Posterior cingulate gyrus (tissue), 11 donors: Measurements from ENCODE around the gene ISOC1.

Experiments
- DNase-seq, 10 donors: peaks; one replicate each; pipeline versions ENCODE4 v3.0.0 to v3.0.0-alpha.2; 2020 to 2021; ENCODE audit warnings: mixed read lengths in 3 of 10
- intact Hi-C: fragments of 100-400 bp; cut with DNase I; formaldehyde crosslinking; loops from one replicate; pipeline ENCODE4 v1.15.1; 2023

ISOC1 gene

GRCh38 chr5:129094087-129094923 lies at the start of gene ISOC1:
TSS of gene ISOC1 (plus strand) at chr5:129094749. CDS start at chr5:129094767, 18 bp downstream.
- peak; percentile 78 to 99 (median 86) for DNase-seq
- intact Hi-C loops = loop anchor here (5.0 kb wide), 1 partner anchor 187 kb away; no protein-coding TSS in a partner anchor

GRCh38 chr5:129046151-129046550 lies 48.4 kb upstream of the ISOC1 start:
- no peak for DNase-seq
- intact Hi-C loops = no loop called here

DNA sequence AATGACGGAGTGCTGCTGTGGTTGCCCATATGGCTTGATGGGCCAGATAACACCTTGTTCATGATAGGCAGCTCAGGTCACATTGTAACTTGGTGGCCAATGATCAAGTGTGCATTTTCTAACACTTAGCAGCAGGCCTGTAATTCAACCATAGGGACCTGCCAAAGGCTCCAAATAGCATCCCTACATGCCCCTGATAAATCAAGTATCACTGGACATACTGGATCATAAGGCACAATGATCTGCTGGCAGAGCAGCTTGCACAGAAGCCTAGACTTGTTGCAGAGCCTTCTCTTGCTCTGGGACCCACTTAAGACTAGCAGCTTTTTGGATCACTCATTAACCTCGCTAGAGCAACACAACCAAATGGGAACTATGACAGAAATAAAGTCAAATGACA lies 46.0 kb upstream of the ISOC1 start:
- intact Hi-C loops = no loop called here
- no peak for DNase-seq

GRCh38 chr5:129049126-129049799 lies 45.3 kb upstream of the ISOC1 start:
- intact Hi-C loops = no loop called here
- no peak for DNase-seq

DNA sequence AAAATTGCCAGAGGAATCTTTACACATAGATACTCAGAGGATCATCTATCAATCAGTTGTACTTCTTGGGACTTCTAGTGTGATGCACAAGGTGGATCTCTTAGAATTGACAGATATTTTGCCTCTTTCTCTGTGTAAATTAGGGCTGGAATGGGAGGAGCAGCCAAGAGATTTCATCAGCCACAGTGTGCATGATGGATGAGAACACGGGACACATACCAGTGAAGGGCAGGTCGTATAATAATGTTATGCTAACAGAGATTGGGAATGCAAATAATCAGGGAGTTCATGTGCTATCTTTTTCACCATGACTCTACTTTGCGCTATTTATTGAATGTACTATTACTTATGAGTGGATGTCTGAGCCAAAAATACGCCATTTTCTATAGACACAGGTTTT lies 43.3 kb upstream of the ISOC1 start:
- no peak for DNase-seq
- intact Hi-C loops = loop anchor here (5.0 kb wide), 1 partner anchor 144 kb away; no protein-coding TSS in a partner anchor

- intact Hi-C loops = loop anchor here (5.0 kb wide), 1 partner anchor 146 kb away; no protein-coding TSS in a partner anchor
- DNase-seq = no peak
Observed at GRCh38 chr5:129053438-129053837, 41.1 kb upstream of the ISOC1 start.

GRCh38 chr5:129057329-129057728 lies 37.2 kb upstream of the ISOC1 start:
- intact Hi-C loops = no loop called here
- DNase-seq = no peak

DNA sequence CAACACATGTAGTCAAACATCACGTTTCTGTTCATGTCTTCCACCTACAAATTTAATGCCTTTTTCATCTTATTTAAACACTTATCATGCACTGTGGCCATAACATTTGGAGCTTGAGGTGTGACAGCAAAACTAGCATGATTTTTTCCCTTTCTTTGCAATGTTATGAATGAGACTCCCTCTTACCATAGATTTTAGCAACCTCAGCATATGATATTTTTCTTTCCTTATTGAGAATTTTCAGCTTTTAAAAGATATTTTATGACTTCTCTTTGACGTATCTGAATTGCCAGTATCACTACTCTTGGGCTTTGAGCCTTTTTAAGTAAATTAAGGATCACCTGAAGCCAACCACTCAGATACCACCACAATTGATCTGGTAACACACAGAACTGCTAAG lies 32.7 kb upstream of the ISOC1 start:
- DNase-seq = no peak
- intact Hi-C loops = no loop called here

DNA sequence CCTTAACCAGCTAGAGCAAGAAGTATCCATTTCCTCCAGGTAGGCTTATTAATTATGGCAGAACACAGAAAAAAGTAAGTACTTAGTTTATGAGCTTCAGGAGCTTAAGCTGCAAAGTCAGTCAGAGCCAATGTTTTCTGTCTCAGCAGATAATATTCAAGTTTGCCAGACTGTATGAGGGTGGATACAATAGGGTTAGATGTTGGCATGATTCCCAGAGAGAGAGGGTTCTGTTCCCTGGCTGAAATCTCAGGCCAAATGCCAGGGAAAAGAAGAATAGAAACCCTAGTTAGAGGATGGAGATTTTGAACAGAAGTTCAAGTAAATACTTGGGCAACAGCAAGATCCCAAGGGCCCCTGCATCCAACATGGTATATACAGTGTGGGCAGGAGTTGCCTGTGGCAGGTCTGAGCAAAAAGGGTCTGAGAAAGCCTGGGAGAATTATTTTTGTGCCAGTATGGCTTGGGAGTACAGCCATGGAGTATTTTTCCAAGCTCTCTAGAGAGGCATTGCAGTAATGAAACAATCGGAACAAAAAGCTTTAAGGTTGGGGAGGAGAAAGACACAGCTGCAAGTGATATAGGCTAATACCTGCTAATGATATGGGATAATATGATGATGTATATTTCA lies 31.0 kb upstream of the ISOC1 start:
- intact Hi-C loops = no loop called here
- DNase-seq = peak in 1 of 10 donors; percentile 8

DNA sequence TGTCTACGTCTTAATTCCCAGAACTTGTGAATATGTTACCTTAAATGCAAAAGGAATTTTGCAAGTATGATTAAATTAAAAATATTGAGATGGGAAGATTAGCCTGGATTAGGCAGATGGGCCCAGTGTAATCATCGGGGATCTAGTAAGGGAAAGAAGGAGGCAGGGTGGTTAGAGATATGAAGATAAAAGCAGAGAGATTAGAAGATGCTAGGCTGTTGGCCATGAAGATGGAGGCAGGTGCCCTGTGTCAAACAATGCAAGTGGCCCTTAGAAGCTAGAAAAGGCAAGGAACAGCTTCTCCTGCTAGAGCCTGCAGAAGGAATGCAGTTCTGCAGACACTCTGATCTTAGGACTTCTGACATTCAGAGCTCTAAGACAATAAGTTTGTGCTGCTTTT lies 28.8 kb upstream of the ISOC1 start:
- DNase-seq = no peak
- intact Hi-C loops = no loop called here

DNA sequence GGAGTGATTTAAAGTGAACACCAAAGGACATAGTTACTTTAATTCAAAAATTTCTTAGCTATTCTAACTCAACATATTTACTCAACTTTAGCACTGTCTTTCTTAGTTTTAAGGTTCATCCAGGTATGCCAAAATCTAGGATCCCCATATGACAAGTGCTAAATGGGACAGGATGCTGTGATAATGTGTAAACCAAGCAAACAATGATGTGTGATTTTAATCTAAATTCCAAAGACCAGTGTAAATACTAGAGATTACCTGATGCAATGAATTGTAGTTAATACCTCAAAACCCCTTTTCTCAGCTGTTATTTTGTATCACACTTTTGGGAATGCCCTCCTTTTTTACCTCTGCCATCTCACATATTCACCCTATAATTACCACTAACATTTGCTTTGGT lies 26.8 kb upstream of the ISOC1 start:
- no peak for DNase-seq
- intact Hi-C loops = no loop called here

- DNase-seq = no peak
- intact Hi-C loops = no loop called here
Observed at GRCh38 chr5:129069292-129069691, 25.3 kb upstream of the ISOC1 start.

GRCh38 chr5:129073111-129073510 lies 21.4 kb upstream of the ISOC1 start:
- intact Hi-C loops = no loop called here
- DNase-seq = no peak

DNA sequence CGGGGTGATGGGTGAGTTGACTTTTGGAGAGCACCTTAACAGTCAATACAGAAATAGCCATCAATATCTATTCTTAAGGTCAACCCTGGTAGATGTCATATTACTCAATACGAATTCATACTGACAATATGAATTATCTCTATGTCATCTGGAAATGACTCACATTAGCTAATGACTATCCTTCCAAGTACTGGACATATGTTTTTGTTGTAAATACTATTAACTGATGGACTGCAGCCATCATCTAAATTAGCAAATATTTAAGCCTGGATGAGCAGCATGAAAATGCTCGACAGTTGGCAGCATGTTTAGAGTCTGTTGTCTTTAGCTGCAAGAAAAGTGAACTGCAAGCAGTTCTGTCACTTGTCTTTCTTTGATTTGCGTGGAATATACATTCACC lies 19.6 kb upstream of the ISOC1 start:
- no peak for DNase-seq
- intact Hi-C loops = no loop called here

GRCh38 chr5:129077433-129078075 lies 17.0 kb upstream of the ISOC1 start:
- no peak for DNase-seq
- intact Hi-C loops = no loop called here

DNA sequence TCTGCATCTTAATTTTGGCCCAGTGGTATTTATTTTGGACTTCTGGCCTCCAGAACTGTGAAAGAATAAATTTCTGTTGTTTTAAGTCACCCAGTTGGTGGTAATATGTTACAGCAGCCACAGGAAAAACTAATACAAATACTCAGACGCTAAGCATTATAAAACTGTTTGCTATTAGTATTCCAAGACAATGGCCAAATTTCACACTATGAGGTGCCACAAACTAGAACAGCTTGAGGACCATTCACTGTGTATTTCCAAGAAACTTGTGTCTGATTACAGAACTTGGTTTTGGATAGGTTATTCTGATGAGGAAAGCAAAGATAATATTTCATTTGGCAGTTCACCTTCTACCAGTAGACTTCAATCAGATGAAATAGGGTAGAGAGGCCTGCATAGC lies 16.3 kb upstream of the ISOC1 start:
- DNase-seq = no peak
- intact Hi-C loops = no loop called here

DNA sequence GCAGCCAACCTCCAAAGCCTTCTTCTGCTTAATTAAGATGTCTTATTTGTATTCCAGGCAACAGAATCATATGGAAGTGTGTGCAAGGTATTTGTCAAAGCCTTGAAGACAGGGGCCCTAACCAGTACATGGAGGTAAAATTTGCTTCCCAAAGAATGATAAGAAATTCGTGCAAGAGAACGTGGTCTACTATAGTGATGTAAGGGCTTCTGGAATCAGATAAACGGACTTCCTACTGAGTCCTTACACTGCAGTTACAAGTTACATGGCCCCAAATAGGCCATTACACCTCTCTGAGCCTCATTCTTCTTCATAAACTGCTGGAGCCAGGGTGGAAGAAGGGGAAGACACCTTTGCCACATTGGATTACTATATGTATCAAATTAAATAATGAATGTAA lies 15.9 kb upstream of the ISOC1 start:
- DNase-seq = no peak
- intact Hi-C loops = no loop called here

DNA sequence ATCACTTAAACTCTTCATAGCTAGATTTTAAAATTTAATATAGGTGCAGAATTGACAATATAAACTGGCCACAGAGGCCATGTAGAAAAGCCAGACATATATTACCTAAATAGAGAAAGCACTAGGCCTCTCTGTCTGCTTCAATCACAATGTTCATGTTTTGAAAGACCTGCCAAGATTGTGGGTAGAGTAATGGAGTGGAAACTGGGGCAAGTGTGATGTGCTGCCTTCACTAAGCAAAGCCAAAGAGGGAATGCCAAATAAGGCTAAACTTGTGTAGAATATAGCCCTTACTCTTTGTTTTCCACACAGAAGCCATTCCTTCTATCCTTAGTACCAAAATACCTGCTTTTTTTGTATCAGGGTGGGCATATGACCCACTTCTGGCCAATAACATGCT lies 15.1 kb upstream of the ISOC1 start:
- no peak for DNase-seq
- intact Hi-C loops = no loop called here

GRCh38 chr5:129080766-129081165 lies 13.8 kb upstream of the ISOC1 start:
- no peak for DNase-seq
- intact Hi-C loops = no loop called here

DNA sequence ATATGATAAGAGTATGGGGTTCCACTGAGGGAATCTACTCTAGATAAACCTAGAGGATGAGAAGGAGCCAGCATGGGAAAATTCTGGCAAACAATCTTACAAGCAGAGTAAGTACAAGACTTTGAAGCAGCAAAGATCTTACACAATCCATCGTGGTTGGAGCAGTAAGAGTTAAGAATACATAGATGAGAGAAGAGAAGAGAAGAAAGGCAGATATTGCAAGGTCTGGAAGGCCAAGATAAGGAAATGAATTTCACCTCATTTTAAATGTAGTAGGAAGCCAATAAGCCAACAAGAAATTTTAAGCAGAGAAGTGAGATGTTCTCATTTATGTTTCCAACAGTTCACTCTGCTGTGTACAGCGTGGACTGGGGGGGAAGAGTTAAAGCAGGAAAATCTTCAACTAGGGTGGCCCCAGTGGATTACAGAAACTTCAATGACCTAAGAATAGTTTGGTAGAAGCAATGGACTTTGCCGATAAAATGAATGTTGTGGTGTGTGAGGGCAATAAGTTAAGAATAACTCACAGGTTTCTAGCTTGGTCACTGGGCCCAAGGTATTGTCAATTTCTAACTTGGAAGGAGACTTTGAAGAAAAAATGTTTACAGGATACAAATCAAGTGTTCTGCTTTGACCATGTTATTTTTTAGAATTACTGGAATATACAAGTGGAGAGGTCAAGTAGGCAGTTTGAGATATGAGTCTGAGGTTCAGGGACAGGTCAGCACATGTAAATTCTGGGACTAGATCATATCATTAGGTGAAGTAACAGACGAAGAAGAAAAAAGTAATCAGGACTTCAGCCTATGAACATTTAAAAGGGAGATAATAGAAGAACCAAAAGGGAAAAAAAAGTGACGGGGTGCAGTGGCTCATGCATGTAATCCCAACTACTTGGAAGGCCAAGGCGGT lies 12.1 kb upstream of the ISOC1 start:
- intact Hi-C loops = no loop called here
- DNase-seq = no peak
